HUES64 (cell line): Measurements from ENCODE around the gene CAST.

Source experiments
- H3K27ac ChIP-seq: 2 replicates; pipeline ENCODE4 v1.7.0; 2013; ENCODE audit warnings: low read depth, low read length, inconsistent platforms
- H3K27me3 ChIP-seq: 2 replicates; pipeline ENCODE4 v1.6.1; 2013; ENCODE audit warnings: mild to moderate bottlenecking, low read length; ENCODE audit not compliant: insufficient read depth
- H3K36me3 ChIP-seq: 2 replicates; pipeline ENCODE4 v1.6.1; 2013; ENCODE audit warnings: mild to moderate bottlenecking, low read length; ENCODE audit not compliant: insufficient read depth
- H3K4me1 ChIP-seq: 2 replicates; pipeline ENCODE4 v1.6.1; 2013; ENCODE audit warnings: mild to moderate bottlenecking, low read length, moderate library complexity; ENCODE audit not compliant: insufficient read depth
- H3K4me3 ChIP-seq: 2 replicates; pipeline ENCODE4 v1.5.1; 2013; ENCODE audit warnings: mild to moderate bottlenecking, low read length, moderate library complexity
- H3K9ac ChIP-seq: 2 replicates; pipeline ENCODE4 v1.6.1; 2013; ENCODE audit warnings: mild to moderate bottlenecking, low read depth, low read length
- H3K9me3 ChIP-seq: 2 replicates; pipeline ENCODE4 v1.6.1; 2013; ENCODE audit warnings: low read depth, low read length; ENCODE audit not compliant: insufficient read depth
- WGBS: fragments of 150-250, 120-280 bp; methylation state at CpG from one replicate; pipeline ENCODE4 v1.1.7; 2013; ENCODE audit warnings: missing lambda C conversion rate; 5-methylcytosine and 5-hydroxymethylcytosine counted together

The CAST gene

DNA sequence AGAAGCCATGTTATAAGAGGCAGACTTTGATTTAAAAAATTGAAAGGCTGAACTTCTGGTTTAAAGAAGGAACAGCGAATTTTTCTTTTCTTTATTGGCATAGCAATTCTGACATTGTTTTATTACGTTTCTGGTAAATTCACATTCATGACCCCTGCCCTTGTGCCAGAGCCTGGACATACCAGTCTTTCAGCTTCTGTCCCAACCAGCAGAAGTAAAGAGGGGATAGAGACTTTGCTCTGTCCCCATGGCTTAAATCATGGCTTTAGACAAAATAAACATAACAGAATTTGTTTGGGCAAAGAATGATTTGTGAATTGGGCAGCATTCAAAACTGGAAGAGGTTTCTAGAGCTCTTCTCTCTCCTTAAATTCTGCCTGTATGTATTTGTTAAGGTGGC is 15.3 kb downstream of the CAST start:
- Histone ChIP-seq H3K27me3 (no peaks in the 10 kb centered on the region), H3K4me3 (no peak overlapping the region), H3K27ac (no peak overlapping the region), H3K36me3 (peaks cover 4% of the 10 kb centered on the region; the same call in 1 of the 2 replicates), H3K9me3 (no peaks in the 10 kb centered on the region), H3K4me1 (no peaks in the 10 kb centered on the region), H3K9ac (no peak overlapping the region)
- WGBS, result 98% methylated on average over 2 of the region's 2 CpGs

- no peak overlapping the region for H3K9ac ChIP-seq
- no peak overlapping the region for H3K27ac ChIP-seq
- H3K36me3 ChIP-seq, result peaks cover 4% of the 10 kb centered on the region; the same call in 1 of the 2 replicates
- no peaks in the 10 kb centered on the region for H3K4me1 ChIP-seq
- no peaks in the 10 kb centered on the region for H3K9me3 ChIP-seq
- WGBS, result 87% methylated on average over 3 of the region's 4 CpGs
- no peak overlapping the region for H3K4me3 ChIP-seq
- no peaks in the 10 kb centered on the region for H3K27me3 ChIP-seq
Observed at GRCh38 chr5:96679293-96679692, 17.1 kb downstream of the CAST start.

DNA sequence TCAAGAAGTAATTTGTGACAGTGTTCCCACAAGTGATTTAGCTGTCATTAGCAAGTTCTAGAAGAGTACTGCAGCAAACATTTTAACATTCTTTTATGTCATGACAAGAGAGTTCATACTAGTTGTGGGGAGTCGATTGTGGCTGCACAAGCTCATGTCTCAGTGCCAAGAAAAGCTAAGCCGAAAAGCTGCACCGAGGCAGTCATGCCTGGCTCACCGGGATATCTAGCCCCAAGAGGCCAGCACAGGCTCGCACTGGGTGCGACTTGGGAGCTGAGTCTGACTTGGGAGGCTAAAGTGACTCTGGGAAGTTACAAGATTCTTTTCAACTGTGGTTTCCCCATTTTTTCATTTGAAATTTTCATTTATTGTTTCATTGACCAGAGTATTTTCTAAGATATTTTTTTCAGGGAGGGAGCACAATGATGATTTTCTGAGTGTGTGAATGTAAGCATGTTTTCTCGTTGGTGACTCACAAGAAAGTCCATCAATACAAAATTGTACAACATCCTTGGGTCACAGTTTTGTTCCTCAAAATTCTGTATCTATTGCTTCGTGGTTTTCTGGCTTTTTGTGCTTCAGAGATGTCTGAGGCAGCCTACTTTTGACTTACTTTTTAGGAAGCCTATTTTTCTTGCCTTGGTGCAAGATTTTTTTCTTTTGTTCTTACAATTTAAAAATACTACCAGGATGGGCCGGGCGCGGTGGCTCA is 18.7 kb downstream of the CAST start:
- peaks cover 4% of the 10 kb centered on the region; the same call in 1 of the 2 replicates for H3K36me3 ChIP-seq

DNA sequence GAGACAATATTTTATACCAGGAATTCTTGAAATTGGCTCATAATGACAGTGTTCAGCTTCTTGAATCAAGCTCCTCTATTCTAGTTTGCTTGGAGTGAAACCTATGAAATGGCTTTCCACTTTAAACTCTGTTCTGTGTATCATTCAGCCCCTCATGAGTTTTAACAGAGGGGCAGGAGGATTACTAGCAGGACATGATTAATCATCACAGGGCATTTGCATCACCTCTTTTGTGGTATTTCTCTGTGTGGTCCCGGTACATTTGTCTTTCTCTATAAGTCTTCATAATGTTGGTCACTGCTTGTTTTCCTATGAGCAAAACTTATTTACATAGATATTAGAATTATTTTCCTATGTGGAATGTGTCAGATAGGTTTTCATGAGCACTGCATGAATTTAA is 21.2 kb downstream of the CAST start:
- H3K4me3 ChIP-seq, result no peak overlapping the region
- H3K36me3 ChIP-seq, result no peaks in the 10 kb centered on the region
- no peak overlapping the region for H3K9ac ChIP-seq
- WGBS, result 100% methylated on average over 1 of the region's 1 CpG
- H3K27me3 ChIP-seq, result no peaks in the 10 kb centered on the region
- H3K9me3 ChIP-seq, result no peaks in the 10 kb centered on the region
- H3K4me1 ChIP-seq, result no peaks in the 10 kb centered on the region
- no peak overlapping the region for H3K27ac ChIP-seq

More for the DNA sequence above, 18.7 kb downstream of the CAST start:
- Histone ChIP-seq H3K9me3 (no peaks in the 10 kb centered on the region), H3K27ac (no peak overlapping the region), H3K4me1 (no peaks in the 10 kb centered on the region), H3K4me3 (no peak overlapping the region), H3K9ac (no peak overlapping the region), H3K27me3 (no peaks in the 10 kb centered on the region)
- WGBS, result 94% methylated on average over 11 of the region's 11 CpGs

- no peak overlapping the region for H3K9ac ChIP-seq
- H3K9me3 ChIP-seq, result no peaks in the 10 kb centered on the region
- no peaks in the 10 kb centered on the region for H3K36me3 ChIP-seq
- no peak overlapping the region for H3K4me3 ChIP-seq
- H3K27ac ChIP-seq, result no peak overlapping the region
- H3K4me1 ChIP-seq, result no peaks in the 10 kb centered on the region
- no peaks in the 10 kb centered on the region for H3K27me3 ChIP-seq
Observed at GRCh38 chr5:96683810-96684209, 21.6 kb downstream of the CAST start.

GRCh38 chr5:96687080-96687479 is 24.9 kb downstream of the CAST start:
- Histone ChIP-seq H3K36me3 (no peaks in the 10 kb centered on the region), H3K4me3 (no peak overlapping the region), H3K9me3 (no peaks in the 10 kb centered on the region), H3K27me3 (no peaks in the 10 kb centered on the region), H3K4me1 (no peaks in the 10 kb centered on the region), H3K27ac (no peak overlapping the region), H3K9ac (no peak overlapping the region)
- 94% methylated on average over 5 of the region's 5 CpGs for WGBS

DNA sequence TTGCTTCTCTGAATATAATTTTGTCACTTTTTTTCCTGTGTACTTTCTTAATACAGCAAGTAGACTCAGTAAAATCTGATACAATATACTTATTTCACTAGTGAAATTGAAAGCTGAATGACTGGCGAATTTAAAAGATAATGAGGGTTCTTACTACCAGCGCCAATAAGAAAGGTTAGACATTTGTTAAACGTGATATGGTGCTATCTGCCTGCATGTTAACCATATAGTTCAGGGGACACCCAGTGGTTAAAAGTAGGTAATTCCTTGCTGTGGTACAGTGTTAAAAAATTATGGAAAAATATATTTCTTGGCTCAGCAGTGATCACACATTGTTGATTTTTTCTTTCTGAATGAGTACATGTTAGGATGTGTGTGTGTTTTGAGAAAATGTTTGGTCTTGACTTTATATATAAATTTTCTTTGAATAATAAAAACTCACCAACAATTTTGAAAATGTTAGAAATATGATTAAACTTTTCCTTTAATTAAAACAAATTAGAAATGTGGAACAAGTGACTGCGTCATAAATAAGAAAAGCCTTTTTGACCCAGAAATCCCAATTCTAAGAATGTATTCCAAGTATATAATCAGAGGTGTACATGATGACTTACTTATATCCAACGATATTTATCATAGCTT is 25.8 kb downstream of the CAST start:
- Histone ChIP-seq H3K9ac (no peak overlapping the region), H3K4me1 (no peaks in the 10 kb centered on the region), H3K9me3 (no peaks in the 10 kb centered on the region), H3K4me3 (no peak overlapping the region), H3K27ac (no peak overlapping the region), H3K36me3 (no peaks in the 10 kb centered on the region), H3K27me3 (no peaks in the 10 kb centered on the region)
- WGBS, result 39% methylated on average over 3 of the region's 5 CpGs

DNA sequence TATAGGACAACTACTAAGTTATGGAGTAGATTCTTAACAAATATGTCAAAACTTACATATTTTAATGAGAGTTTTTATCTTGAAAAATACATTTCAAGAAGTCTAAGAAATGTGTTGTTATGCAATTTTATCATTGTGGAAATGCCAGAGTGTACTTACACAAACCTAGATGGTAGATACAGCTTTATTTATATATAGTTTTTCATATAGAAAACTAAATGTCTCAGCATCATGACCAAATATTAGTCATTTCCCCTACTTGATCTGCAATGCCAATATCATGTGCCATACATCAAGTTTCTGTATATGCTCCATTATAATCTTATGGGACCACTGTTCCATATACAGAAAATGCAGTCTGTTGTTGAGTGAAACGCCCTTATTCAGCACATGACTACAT is 28.7 kb downstream of the CAST start:
- no peaks in the 10 kb centered on the region; the same call in 1 of the 2 replicates for H3K4me1 ChIP-seq
- no peaks in the 10 kb centered on the region for H3K27me3 ChIP-seq
- H3K9ac ChIP-seq, result no peak overlapping the region
- no peaks in the 10 kb centered on the region for H3K36me3 ChIP-seq
- H3K9me3 ChIP-seq, result no peaks in the 10 kb centered on the region
- WGBS, result 79% methylated on average over 1 of the region's 1 CpG
- H3K27ac ChIP-seq, result no peak overlapping the region
- H3K4me3 ChIP-seq, result no peak overlapping the region

DNA sequence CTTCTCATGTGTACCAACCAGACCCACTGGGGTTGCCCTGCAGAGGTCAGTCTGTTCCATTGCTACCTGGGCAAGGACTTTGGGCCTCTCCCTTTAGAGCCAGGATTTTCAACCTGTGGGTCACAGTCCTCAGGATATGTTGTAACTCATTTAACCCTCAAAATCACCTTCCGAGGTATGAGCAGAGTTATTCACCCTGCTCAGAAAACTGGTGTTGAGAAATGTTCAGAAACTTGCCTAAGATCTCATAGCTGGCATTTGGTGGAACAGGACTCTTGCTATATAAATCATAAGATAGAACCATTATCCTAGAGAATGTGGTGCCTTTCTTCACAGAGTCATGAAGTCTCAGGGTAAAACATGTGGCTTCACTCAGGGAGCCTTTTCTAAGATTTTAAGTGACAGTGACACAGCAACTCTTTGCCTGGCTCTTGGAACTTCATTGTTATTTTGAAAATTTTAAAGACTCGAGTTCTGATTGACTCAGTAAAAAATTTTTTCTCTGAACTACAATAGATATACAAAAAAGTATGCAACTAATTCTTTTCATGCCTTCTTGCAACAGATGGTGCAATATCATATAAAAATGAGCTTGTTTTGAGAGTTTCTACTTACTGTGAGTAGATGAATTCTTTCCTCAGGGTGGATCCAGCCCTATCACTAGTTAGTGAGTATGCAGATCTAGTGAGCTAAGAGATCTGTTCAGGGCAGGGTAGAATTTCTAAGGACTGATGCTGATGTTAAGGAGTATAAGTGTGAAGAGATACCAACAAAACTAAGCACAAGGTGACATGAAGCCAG is 29.5 kb downstream of the CAST start:
- Histone ChIP-seq H3K4me1 (no peaks in the 10 kb centered on the region; the same call in 1 of the 2 replicates), H3K9ac (no peak overlapping the region), H3K36me3 (no peaks in the 10 kb centered on the region), H3K27me3 (no peaks in the 10 kb centered on the region), H3K4me3 (no peak overlapping the region), H3K9me3 (no peaks in the 10 kb centered on the region), H3K27ac (no peak overlapping the region)
- 92% methylated on average over 2 of the region's 2 CpGs for WGBS

DNA sequence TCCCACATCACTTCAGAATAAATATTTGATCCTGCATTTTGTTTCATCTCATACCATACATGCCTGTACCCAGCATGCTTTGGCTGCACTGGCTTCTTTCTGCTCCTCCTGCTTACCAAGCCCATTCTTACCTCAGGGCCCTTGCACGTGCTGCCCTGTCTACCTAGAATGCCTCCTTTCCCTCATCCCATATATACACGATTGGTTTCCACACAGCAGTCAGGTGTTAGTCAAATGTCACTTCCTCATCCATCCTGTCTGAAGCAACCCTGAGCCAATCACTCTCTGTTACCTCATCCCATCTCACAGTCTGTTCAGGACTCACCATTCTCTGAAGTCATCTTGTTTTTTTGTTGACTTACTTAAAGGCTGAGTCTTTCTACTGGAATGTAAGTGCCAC is 30.3 kb downstream of the CAST start:
- H3K27me3 ChIP-seq, result no peaks in the 10 kb centered on the region
- H3K27ac ChIP-seq, result no peak overlapping the region
- H3K36me3 ChIP-seq, result no peaks in the 10 kb centered on the region
- no peaks in the 10 kb centered on the region for H3K9me3 ChIP-seq
- no peak overlapping the region for H3K9ac ChIP-seq
- no peaks in the 10 kb centered on the region; the same call in 1 of the 2 replicates for H3K4me1 ChIP-seq
- WGBS, result 90% methylated on average over 2 of the region's 2 CpGs
- H3K4me3 ChIP-seq, result no peak overlapping the region

GRCh38 chr5:96699186-96699820 is 37.1 kb downstream of the CAST start:
- H3K27me3 ChIP-seq, result peaks cover 15% of the 10 kb centered on the region; the same call in 1 of the 2 replicates
- no peak overlapping the region for H3K27ac ChIP-seq
- 33% methylated on average over 2 of the region's 3 CpGs for WGBS
- H3K36me3 ChIP-seq, result no peaks in the 10 kb centered on the region
- H3K9me3 ChIP-seq, result no peaks in the 10 kb centered on the region
- H3K4me1 ChIP-seq, result peaks cover 19% of the 10 kb centered on the region
- H3K4me3 ChIP-seq, result no peak overlapping the region
- no peak overlapping the region for H3K9ac ChIP-seq
